WI38 (cell line): Measurements from ENCODE around the gene CAND1.

Experiments
- H3K4me3 ChIP-seq: 2 replicates; pipeline ENCODE4 v1.5.1; 2011; ENCODE audit warnings: low read depth, mild to moderate bottlenecking, control low read depth, low read length
- CTCF ChIP-seq: IDR thresholded peaks from 2 replicates; pipeline ENCODE4 v1.5.1; 2012; ENCODE audit warnings: low read depth, mild to moderate bottlenecking, control low read depth, low read length

The CAND1 gene

GRCh38 chr12:67354322-67354721 is 85.2 kb downstream of the CAND1 start:
- no peak overlapping the region for H3K4me3 ChIP-seq
- TF ChIP-seq CTCF: no peak

- H3K4me3 ChIP-seq: no peak overlapping the region
- no peak for TF ChIP-seq CTCF
Observed at GRCh38 chr12:67354966-67355365, 85.8 kb downstream of the CAND1 start.

- TF ChIP-seq CTCF: peak; percentile 34; the same call in 1 of the 2 replicates
- H3K4me3 ChIP-seq: no peak overlapping the region
Observed at GRCh38 chr12:67355428-67356379, 86.5 kb downstream of the CAND1 start.

- TF ChIP-seq CTCF: no peak
- no peak overlapping the region for H3K4me3 ChIP-seq
Observed at GRCh38 chr12:67356380-67356774, 87.2 kb downstream of the CAND1 start.

GRCh38 chr12:67357376-67358125 is 88.4 kb downstream of the CAND1 start:
- no peak overlapping the region for H3K4me3 ChIP-seq
- no peak for TF ChIP-seq CTCF

GRCh38 chr12:67358781-67359338 is 89.7 kb downstream of the CAND1 start:
- no peak for TF ChIP-seq CTCF
- no peak overlapping the region for H3K4me3 ChIP-seq

- TF ChIP-seq CTCF: no peak
- H3K4me3 ChIP-seq: no peak overlapping the region
Observed at GRCh38 chr12:67362526-67362925, 93.4 kb downstream of the CAND1 start.
